ENCODE data around the gene STAM2. TPM values are rescaled to one million over a fixed set of nuclear protein-coding genes. Genes with fewer than 3 reads are reported as not detected.

Gene STAM2
- total and polyA plus RNA-seq, 2 of the 13 experiments (the other 11 are each of a cell fraction or from before 2014, with no cell fraction given) = 14.7 to 24.1 TPM

- no peak for TF ChIP-seq FLYWCH1 (CRISPR knock-in tag; IDR thresholded peaks at IDR 0.05)
- peak; percentile 59; the same call in 1 of the 2 replicates for TF ChIP-seq NCOA1 (CRISPR knock-in tag; IDR thresholded peaks at IDR 0.05)
- TF ChIP-seq ZNF431 (CRISPR knock-in tag; IDR thresholded peaks at IDR 0.05; ENCODE audit: borderline replicate concordance, low read depth) = 0 out of 2 replicates have a peak, but pooled peaks have one; percentile 12
- no peak for TF ChIP-seq MTA3 (CRISPR knock-in tag; IDR thresholded peaks at IDR 0.05)
- TF ChIP-seq FIP1L1 (IDR thresholded peaks at IDR 0.05; ENCODE audit: borderline replicate concordance, insufficient read depth, low read depth, low read length) = no peak
- no peak; the same call in 1 of the 2 replicates for TF ChIP-seq ZNF556 (CRISPR knock-in tag; IDR thresholded peaks at IDR 0.05; ENCODE audit: borderline replicate concordance)
- TF ChIP-seq AGO1 (IDR thresholded peaks at IDR 0.05; ENCODE audit: low read depth, low read length, poor library complexity, severe bottlenecking) = no peak
- no peak for TF ChIP-seq MXD3 (CRISPR knock-in tag; IDR thresholded peaks at IDR 0.05)
- no peak for TF ChIP-seq KLF12 (CRISPR knock-in tag; IDR thresholded peaks at IDR 0.05; ENCODE audit: borderline replicate concordance)
- TF ChIP-seq FOXK2 (IDR thresholded peaks at IDR 0.05) = no peak
- TF ChIP-seq NFE2L2 (IDR thresholded peaks at IDR 0.05; ENCODE audit: low read length) = no peak
- no peak for TF ChIP-seq HNRNPUL1 (IDR thresholded peaks at IDR 0.05; ENCODE audit: low read depth, low read length)
- TF ChIP-seq ZNF510 (CRISPR knock-in tag; IDR thresholded peaks at IDR 0.05; ENCODE audit: low read depth) = 0 out of 2 replicates have a peak, but pooled peaks have one; percentile 1
- TF ChIP-seq TSC22D2 (CRISPR knock-in tag; IDR thresholded peaks at IDR 0.05; ENCODE audit: borderline replicate concordance) = no peak
- 0 out of 2 replicates have a peak, but pooled peaks have one; percentile 8 for TF ChIP-seq ZNF256 (CRISPR knock-in tag; conservative IDR thresholded peaks at IDR 0.05)
- TF ChIP-seq ATF7 (IDR thresholded peaks at IDR 0.05) = no peak
- TF ChIP-seq ATF7 (CRISPR knock-in tag; IDR thresholded peaks at IDR 0.05) = peak; percentile 18
- TF ChIP-seq, protein P1, sequence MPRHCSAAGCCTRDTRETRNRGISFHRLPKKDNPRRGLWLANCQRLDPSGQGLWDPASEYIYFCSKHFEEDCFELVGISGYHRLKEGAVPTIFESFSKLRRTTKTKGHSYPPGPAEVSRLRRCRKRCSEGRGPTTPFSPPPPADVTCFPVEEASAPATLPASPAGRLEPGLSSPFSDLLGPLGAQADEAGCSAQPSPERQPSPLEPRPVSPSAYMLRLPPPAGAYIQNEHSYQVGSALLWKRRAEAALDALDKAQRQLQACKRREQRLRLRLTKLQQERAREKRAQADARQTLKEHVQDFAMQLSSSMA (CRISPR knock-in tag; IDR thresholded peaks at IDR 0.05) = no peak
- TF ChIP-seq HMG20B (CRISPR knock-in tag; conservative IDR thresholded peaks at IDR 0.05) = no peak
- TF ChIP-seq HDAC1 (CRISPR knock-in tag; IDR thresholded peaks at IDR 0.05) = no peak; the same call in 1 of the 2 replicates
- TF ChIP-seq ZNF547 (CRISPR knock-in tag; IDR thresholded peaks at IDR 0.05) = no peak
- no peak for TF ChIP-seq TCF12 (IDR thresholded peaks at IDR 0.05)
- TF ChIP-seq TCF12 (CRISPR knock-in tag; IDR thresholded peaks at IDR 0.05) = no peak
- TF ChIP-seq, protein P2, sequence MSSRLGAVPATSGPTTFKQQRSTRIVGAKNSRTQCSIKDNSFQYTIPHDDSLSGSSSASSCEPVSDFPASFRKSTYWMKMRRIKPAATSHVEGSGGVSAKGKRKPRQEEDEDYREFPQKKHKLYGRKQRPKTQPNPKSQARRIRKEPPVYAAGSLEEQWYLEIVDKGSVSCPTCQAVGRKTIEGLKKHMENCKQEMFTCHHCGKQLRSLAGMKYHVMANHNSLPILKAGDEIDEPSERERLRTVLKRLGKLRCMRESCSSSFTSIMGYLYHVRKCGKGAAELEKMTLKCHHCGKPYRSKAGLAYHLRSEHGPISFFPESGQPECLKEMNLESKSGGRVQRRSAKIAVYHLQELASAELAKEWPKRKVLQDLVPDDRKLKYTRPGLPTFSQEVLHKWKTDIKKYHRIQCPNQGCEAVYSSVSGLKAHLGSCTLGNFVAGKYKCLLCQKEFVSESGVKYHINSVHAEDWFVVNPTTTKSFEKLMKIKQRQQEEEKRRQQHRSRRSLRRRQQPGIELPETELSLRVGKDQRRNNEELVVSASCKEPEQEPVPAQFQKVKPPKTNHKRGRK (CRISPR knock-in tag; IDR thresholded peaks at IDR 0.05) = no peak
- TF ChIP-seq, protein P3, sequence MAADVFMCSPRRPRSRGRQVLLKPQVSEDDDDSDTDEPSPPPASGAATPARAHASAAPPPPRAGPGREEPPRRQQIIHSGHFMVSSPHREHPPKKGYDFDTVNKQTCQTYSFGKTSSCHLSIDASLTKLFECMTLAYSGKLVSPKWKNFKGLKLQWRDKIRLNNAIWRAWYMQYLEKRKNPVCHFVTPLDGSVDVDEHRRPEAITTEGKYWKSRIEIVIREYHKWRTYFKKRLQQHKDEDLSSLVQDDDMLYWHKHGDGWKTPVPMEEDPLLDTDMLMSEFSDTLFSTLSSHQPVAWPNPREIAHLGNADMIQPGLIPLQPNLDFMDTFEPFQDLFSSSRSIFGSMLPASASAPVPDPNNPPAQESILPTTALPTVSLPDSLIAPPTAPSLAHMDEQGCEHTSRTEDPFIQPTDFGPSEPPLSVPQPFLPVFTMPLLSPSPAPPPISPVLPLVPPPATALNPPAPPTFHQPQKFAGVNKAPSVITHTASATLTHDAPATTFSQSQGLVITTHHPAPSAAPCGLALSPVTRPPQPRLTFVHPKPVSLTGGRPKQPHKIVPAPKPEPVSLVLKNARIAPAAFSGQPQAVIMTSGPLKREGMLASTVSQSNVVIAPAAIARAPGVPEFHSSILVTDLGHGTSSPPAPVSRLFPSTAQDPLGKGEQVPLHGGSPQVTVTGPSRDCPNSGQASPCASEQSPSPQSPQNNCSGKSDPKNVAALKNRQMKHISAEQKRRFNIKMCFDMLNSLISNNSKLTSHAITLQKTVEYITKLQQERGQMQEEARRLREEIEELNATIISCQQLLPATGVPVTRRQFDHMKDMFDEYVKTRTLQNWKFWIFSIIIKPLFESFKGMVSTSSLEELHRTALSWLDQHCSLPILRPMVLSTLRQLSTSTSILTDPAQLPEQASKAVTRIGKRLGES (CRISPR knock-in tag; IDR thresholded peaks at IDR 0.05; ENCODE audit: borderline replicate concordance) = no peak
- no peak for TF ChIP-seq JARID2 (CRISPR knock-in tag; IDR thresholded peaks at IDR 0.05; ENCODE audit: insufficient replicate concordance)
- TF ChIP-seq MAFF (IDR thresholded peaks at IDR 0.05; ENCODE audit: low read depth, low read length) = no peak; the same call in 1 of the 2 replicates
Observed at GRCh38 chr2:152176113-152176714, 651 bp upstream of the STAM2 start (continued).
